C4-2B (cell line): ENCODE measurements around the gene PER1.

ENCODE experiments used
- CTCF ChIP-seq: fragments of 450-650 bp; conservative IDR thresholded peaks from 2 replicates; pipeline ENCODE4 v1.5.1; 2017; ENCODE audit warnings: mild to moderate bottlenecking
- ZFX ChIP-seq: fragments of 450-650 bp; IDR thresholded peaks from 2 replicates; pipeline ENCODE4 v1.6.1; 2017

GRCh38 chr17:8128125-8128784 lies 23.9 kb downstream of the PER1 start:
- TF ChIP-seq CTCF (no peak), ZFX (no peak)
